GM21367 (cell line): ENCODE measurements around the gene DYSF.

Experiments used
- ATAC-seq: cut with Tn5 transposase; IDR thresholded peaks from one replicate; pipeline ENCODE4 v1.9.1; 2021; ENCODE audit not compliant: unreplicated experiment

Gene DYSF

GRCh38 chr2:71611247-71611646 is 157.9 kb downstream of the DYSF start:
- ATAC-seq = no peak

DNA sequence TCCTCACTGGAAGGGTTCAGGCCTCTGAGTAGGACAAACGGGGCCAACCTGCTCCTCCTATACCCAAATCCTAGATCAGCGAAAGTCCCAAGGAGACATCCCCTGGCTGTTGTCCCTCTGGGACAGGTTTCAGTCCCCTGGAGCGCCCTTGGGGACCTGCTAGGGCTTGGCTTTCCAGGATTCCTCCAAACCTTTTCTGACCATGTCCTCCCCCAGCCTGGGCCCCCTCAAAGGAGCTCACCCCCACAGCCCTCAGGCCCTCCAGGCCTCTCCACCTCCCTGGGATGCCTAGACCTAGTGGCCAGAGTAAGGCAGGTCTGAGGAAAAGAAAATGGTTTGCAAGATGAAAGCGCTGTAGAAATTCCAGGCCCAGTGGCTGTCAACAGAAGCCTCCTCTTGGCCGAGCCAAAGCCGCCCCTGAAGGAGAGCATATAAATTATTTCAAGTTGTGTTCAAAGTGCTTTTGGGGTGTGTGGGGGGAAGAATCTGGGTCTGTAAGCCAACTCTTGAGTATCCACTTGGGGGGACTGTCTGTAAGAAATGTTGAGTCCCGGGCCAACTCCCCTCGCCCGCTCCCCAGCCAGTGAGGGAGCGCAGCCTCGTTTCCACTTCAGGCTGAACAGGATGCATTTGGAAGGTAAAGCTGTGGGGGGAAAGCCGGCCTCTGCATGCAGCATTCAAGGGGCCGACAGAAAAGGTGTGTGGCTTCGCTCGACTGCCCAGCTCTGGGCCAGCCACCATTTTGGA is 158.6 kb downstream of the DYSF start:
- no peak for ATAC-seq

GRCh38 chr2:71612581-71613402 is 159.4 kb downstream of the DYSF start:
- ATAC-seq = no peak

DNA sequence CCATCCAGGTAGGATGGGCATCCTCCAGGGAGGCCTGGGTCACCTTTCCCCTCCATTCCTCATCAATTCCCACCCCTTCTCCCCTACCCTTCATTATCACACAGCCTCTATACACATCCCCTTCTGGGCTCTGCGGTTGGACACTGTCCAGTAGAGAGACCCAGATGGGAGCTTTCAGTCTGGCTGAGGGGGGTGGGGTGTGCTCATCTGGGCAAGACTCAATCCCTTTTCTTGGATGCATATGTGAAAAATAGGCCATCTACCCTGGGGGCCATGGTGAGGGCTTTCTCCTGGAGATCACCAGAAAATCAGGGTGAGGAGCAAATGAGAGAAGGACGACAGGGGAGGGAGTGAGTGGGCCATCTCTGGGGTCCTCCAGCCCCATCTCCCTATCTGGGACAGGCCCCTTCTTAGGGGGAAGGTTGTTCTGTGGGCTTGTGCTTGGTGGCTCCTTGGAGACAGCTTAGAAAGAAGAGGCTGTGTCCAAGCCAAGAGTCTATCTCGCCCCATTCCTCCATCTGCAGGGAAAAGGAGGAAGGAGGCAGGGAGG is 160.1 kb downstream of the DYSF start:
- no peak for ATAC-seq

DNA sequence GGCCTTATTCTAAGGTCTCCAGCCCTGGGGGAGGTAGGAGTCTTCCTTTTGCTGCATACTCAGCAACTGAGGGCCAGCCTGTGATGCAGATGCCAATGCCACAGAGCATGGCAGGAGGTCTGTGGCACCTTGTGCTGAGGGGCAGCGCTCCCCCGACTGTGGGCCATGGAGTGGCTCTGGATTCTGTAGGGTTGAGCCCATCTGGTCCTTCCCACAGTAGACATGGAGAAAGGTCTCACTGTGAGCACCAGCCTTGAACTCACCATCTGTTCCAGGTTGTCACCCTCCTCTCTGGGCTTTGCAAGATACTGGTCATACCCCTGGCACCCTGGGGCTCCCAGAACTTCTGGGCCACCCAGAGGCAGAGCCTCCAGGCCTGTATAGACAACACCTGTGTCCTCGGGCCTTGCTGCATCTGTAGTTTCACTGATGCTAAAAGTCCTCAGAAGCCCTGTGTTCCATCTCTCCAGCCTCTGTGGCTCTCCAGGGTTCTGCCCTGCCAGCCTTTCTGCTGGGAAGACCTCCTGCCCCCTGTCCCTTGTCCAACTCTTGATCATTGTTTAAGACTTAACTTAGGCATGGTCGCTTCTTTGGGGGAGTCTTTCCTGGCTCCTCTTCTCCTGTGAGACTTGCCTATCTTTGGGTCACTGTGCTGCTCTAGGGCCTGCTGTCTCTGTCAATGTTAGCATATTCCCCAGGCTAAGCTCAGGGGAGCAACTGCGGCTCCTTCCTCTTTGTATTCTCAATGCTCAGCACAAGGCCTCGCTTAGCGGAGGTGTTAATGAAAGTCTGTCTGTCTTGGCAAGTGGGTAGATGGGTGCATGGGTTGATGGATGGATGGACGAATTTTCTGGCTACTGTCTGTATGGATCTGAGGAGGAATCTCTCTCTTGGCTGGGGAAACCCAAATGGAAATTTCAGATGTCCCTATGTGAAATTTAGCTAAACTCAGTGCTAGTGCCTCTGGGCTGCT is 160.9 kb downstream of the DYSF start:
- ATAC-seq = no peak

DNA sequence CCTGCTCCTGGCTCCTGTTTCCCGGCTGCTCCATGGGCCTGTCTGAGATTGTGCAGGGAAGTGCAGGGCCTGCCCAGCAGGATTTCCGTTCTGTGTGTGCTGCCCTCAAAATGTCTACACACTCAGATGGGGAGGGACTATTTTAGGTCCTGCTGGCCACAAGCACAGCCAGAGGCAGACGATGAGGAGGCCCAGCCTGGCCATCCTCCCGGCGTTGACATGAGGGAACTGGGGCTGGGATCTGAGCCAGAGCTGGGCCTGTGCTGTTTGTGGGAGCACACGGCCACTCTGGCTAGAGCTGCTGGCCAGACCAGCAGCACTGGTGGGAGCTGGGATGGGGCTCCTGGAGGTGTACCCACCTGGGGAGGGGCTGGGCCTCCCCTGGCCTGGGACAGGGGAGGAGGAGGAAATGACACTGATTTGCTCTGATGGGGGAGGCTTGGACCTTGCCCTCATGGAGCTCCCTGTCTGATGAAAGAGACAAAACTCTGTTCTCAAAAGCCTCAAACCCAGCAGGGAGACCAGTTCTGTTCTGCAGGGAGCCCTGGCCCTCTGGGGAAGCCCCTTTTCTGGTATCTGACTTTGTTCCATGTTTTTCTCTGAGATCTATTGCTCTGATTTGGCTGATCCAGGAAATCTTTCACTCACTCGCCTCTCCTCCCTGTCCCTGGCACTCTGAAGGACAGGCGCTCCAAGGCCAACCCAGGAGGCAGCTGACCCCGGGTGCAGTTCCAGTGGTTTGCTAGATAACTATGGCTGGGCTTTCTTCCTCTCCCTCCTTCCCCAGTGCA is 161.8 kb downstream of the DYSF start:
- no peak for ATAC-seq

- no peak for ATAC-seq
Measured at GRCh38 chr2:71615767-71616730, 162.7 kb downstream of the DYSF start.

DNA sequence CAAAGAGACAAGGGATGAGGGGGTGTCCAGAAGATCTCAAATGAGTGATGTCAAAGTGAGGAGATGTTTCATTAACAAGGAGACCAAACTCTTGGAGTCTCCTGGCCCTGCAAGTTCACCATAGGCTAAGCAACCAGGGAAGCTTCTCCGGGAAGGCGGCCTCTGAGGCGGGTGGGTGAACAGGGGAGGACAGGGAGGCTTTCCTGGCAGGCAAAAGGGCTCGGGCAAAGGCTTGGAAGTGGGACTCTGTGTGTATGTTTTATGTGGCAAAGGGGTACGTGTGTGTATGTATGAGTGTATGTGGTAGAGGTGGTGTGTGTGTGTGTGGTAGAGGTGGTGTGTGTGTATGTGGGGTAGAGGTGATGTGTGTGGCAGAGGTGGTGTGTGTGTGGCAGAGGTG is 163.9 kb downstream of the DYSF start:
- ATAC-seq = no peak

GRCh38 chr2:71618327-71619113 is 165.2 kb downstream of the DYSF start:
- no peak for ATAC-seq

- ATAC-seq = no peak
Measured at GRCh38 chr2:71619230-71619741, 165.9 kb downstream of the DYSF start.

- no peak for ATAC-seq
Measured at GRCh38 chr2:71620116-71620515, 166.8 kb downstream of the DYSF start.

DNA sequence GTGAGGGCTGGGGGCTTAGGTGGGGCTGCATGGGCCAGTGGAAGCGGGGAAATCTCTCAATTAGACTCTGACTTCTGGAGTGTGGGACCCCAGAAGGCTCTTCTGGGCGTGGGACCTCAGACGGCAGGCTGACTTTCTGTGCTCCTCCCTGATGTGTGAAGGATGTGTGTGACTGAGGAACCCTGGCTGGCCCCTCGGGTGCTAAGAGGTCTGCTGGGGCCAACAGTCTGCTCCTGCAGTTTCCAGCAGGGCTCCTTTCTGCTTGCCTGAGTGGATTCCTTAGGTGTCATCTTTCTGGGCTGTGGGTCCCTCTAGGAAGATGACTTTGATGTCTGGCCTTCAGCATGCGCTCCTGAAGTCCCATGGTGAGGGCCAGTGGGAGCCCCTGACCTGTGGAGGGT is 167.5 kb downstream of the DYSF start:
- no peak for ATAC-seq

GRCh38 chr2:71629273-71629672 is 175.9 kb downstream of the DYSF start:
- ATAC-seq = no peak

DNA sequence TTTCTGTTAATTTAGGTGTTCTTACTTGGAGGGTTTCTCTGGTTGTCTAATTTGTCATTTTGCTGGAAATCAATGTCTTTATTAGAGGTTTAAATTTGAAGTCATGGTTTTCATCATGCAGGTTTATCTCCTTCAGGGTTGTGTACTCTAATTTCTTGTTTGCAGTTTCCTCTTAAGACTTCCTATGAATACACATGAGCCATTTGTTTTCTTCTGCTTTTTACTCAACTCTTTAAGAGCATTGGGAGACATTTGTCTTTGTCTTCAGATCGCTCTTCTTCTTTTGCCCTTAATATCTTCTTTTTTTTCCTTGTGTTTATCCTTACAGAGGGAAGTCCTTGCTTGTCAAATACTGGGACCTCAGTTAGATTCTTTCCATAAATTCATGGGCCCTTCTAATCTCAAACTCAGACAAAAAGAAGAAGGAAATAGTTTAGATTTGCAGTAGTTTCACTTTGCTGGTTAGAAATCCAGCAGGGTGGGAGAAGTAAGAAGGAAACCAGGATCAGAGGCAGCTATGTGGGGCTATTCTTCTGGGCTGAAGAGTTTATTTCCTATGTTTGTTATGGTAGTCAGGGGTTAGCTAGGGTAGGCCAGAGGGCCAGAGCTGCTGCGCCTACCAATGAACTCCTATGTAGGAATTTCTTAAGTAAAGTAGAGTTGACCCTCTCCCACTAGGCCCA is 176.6 kb downstream of the DYSF start:
- ATAC-seq = no peak

- no peak for ATAC-seq
Measured at GRCh38 chr2:71630454-71631328, 177.3 kb downstream of the DYSF start.

DNA sequence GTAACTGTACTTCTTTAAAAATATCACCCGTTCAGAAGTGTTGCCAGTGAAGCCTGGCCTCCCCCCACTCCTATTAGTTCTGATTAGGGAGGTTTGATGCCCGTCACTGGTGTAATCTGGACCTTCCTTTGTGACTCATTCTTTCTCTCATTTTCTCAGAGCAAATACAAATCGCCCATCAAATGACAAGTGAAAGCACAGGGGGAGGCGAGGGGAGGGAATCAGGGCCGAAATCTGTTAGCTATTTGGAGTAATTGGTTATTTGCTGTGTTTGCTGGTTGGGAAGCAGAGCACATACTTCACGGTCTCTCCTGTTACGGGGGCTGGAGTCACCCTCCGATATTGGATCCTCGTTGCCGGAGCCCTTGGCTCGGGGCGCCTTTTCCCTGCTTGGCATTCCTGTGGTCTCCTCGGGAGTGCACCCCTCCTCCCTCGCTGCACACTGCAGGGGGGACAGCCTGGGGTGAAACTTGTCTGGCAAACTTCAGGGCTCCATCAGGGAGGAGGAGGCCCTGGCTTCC is 178.1 kb downstream of the DYSF start:
- no peak for ATAC-seq
